Measurements from ENCODE around the gene NUP210L. TPM values are rescaled to one million over a fixed set of nuclear protein-coding genes. Genes with fewer than 3 reads are reported as not detected.
"Not testable (repeated sequence)": the region's sequence is repeated elsewhere in the genome, so short reads cannot be mapped to it uniquely, and the experiment has no call there.

NUP210L gene
- total and polyA plus RNA-seq, 11 donors, result 0.04 to 0.31 (median 0.05) TPM; not detected in 8

- intact Hi-C loops (cut with DNase I), result loop anchor here (1.0 to 10.0 kb wide), 14 partner anchors 39 to 474 kb away; partner anchors contain the start of genes NPR1 (in 6 of the 10), ILF2 (in 3 of the 10), DENND4B (in 1 of the 10) and S100A6 (in 1 of the 10)
- peak; percentile 85 to 92 (median 89) for DNase-seq
- Histone ChIP-seq H3K4me3 (peak within 1 kb of the TSS; percentile 52 to 78 (median 62)), H3K27me3 (no peaks in the 10 kb centered on the region), H3K27ac (peak within 1 kb of the TSS; percentile 71 to 94 (median 85)), H3K36me3 (peaks cover 0 to 23% (median 9%) of the 10 kb centered on the region in 9 donors), H3K9me3 (no peaks in the 10 kb centered on the region), H3K4me1 (peaks cover 0 to 40% (median 22%) of the 10 kb centered on the region in 12 donors)
- peak; percentile 77 to 89 (median 88) for ATAC-seq
- TF ChIP-seq, protein P1, sequence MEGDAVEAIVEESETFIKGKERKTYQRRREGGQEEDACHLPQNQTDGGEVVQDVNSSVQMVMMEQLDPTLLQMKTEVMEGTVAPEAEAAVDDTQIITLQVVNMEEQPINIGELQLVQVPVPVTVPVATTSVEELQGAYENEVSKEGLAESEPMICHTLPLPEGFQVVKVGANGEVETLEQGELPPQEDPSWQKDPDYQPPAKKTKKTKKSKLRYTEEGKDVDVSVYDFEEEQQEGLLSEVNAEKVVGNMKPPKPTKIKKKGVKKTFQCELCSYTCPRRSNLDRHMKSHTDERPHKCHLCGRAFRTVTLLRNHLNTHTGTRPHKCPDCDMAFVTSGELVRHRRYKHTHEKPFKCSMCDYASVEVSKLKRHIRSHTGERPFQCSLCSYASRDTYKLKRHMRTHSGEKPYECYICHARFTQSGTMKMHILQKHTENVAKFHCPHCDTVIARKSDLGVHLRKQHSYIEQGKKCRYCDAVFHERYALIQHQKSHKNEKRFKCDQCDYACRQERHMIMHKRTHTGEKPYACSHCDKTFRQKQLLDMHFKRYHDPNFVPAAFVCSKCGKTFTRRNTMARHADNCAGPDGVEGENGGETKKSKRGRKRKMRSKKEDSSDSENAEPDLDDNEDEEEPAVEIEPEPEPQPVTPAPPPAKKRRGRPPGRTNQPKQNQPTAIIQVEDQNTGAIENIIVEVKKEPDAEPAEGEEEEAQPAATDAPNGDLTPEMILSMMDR (IDR thresholded peaks at IDR 0.05), result no peak
- peak in 1 of 2 donors; percentile 44 for TF ChIP-seq POLR2A (IDR thresholded peaks at IDR 0.05)
- WGBS, 4 donors, result 0 to 3% (median 1%) methylated on average over 28 to 31 of the region's 32 CpGs
Observed at GRCh38 chr1:153985941-153986761, 168.7 kb downstream of the NUP210L start, which contains the start of gene RAB13. Gene RAB13 (minus strand): TSS chr1:153986339. CDS start chr1:153986236, 103 bp downstream.

GRCh38 chr1:153985341-153985912 is 169.4 kb downstream of the NUP210L start:
- ATAC-seq (peak in 3 of 4 donors; percentile 2 to 40 (median 5)), DNase-seq (peak in 1 of 5 donors; percentile 66)
- Histone ChIP-seq H3K36me3 (peaks cover 0 to 27% (median 12%) of the 10 kb centered on the region in 9 donors), H3K4me1 (peaks cover 0 to 41% (median 23%) of the 10 kb centered on the region in 12 donors), H3K27ac (peak overlapping the region; percentile 71 to 94 (median 85)), H3K27me3 (no peaks in the 10 kb centered on the region), H3K9me3 (no peaks in the 10 kb centered on the region), H3K4me3 (peak overlapping the region; percentile 52 to 78 (median 62))
- no peak for TF ChIP-seq POLR2A (IDR thresholded peaks at IDR 0.05)
- TF ChIP-seq, protein P1 (IDR thresholded peaks at IDR 0.05), result no peak
- WGBS, 4 donors, result 13 to 28% (median 22%) methylated on average over 7 of the region's 7 CpGs
- intact Hi-C loops (cut with DNase I), result loop anchor here in 9 of 10 donors (5.0 to 10.0 kb wide), 9 partner anchors 38 to 473 kb away; partner anchors contain the start of genes NPR1 (in 5 of the 9), ILF2 (in 3 of the 9), DENND4B (in 1 of the 9) and S100A6 (in 1 of the 9)

DNA sequence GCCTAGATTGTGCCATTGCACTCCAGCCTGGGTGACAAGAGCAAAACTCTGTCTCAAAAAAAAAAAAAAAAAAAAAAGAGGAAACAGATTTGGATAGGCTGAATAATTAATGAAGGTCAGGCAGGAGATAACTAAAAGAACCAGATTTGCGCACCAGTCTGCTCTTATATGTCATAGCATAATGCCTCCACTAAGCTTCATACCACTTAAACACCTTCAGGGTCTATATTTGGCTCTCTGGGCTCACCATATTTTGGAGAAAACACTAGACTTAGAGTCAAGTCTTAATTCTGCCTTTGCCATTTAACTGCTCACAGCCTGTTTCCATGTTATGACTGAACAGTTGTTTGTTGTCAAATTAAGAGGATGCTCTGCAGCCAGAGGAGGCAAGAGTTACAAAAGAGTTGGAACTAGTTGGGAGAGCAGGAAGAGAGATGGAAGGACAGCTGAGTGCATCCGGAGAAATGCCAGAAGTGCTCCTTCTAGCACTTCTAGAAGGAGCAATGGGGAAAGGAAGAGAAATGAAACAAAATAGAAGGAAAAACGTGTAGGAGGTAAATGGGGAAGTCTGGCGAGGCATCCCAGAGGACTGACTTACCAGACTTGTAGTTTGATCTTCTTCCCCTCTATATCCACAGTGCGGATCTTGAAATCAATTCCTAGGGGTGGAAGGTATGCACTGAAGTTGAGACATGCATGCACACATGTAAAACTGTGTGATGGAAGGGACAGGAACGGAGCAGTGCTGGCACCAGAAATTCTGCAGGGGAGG is 170.6 kb downstream of the NUP210L start:
- H3K4me3 ChIP-seq, result peak overlapping the region in 5 of 12 donors; percentile 61 to 78 (median 69)

GRCh38 chr1:153981735-153982134 is 173.1 kb downstream of the NUP210L start:
- H3K4me3 ChIP-seq, H3K9me3 ChIP-seq, DNase-seq, H3K27me3 ChIP-seq, ATAC-seq: not testable (repeated sequence)
- WGBS, 4 donors, result 70 to 79% (median 77%) methylated on average over 2 of the region's 2 CpGs
- peaks cover 0 to 27% (median 14%) of the 10 kb centered on the region in 9 donors for H3K36me3 ChIP-seq
- intact Hi-C loops (cut with DNase I), result loop anchor here in 3 of 10 donors (10.0 kb wide), 3 partner anchors 307 to 467 kb away; partner anchors contain the start of genes ILF2 (in 1 of the 3), NPR1 (in 1 of the 3) and S100A6 (in 1 of the 3)
- H3K4me1 ChIP-seq, result peaks cover 0 to 42% (median 23%) of the 10 kb centered on the region in 12 donors
- H3K27ac ChIP-seq, result peak overlapping the region in 3 of 12 donors; percentile 15 to 39 (median 28)

More for the DNA sequence above, 170.6 kb downstream of the NUP210L start:
- peaks cover 0 to 36% (median 19%) of the 10 kb centered on the region in 12 donors for H3K4me1 ChIP-seq
- peak overlapping the region in 5 of 12 donors; percentile 71 to 93 (median 80) for H3K27ac ChIP-seq
- no peak for ATAC-seq
- H3K27me3 ChIP-seq, result no peaks in the 10 kb centered on the region
- no peak for TF ChIP-seq POLR2A (IDR thresholded peaks at IDR 0.05)
- TF ChIP-seq, protein P1 (IDR thresholded peaks at IDR 0.05), result no peak
- intact Hi-C loops (cut with DNase I), result loop anchor here in 3 of 10 donors (10.0 kb wide), 3 partner anchors 310 to 470 kb away; partner anchors contain the start of genes ILF2 (in 1 of the 3), NPR1 (in 1 of the 3) and S100A6 (in 1 of the 3)
- no peak for DNase-seq
- 68 to 71% (median 69%) methylated on average over 6 of the region's 6 CpGs for WGBS, 4 donors
- H3K36me3 ChIP-seq, result peaks cover 0 to 27% (median 13%) of the 10 kb centered on the region in 9 donors
- no peaks in the 10 kb centered on the region for H3K9me3 ChIP-seq

GRCh38 chr1:153979091-153979490 is 175.8 kb downstream of the NUP210L start:
- H3K9me3 ChIP-seq, H3K27ac ChIP-seq, ATAC-seq, DNase-seq, H3K27me3 ChIP-seq, H3K4me3 ChIP-seq: not testable (repeated sequence)
- WGBS, 4 donors, result 92 to 97% (median 94%) methylated on average over 12 of the region's 12 CpGs
- Histone ChIP-seq H3K36me3 (peaks cover 0 to 45% (median 36%) of the 10 kb centered on the region in 9 donors), H3K4me1 (peaks cover 0 to 46% (median 19%) of the 10 kb centered on the region in 12 donors)
- intact Hi-C loops (cut with DNase I), result loop anchor here in 1 of 10 donors (5.0 kb wide), 1 partner anchor 57 kb away; the partner anchor contains the start of gene GATAD2B

Data from heart left ventricle (tissue), 16 donors.